Liver (tissue), 9 donors: Measurements from ENCODE around the gene TMC2. TPM values are rescaled to one million over a fixed set of nuclear protein-coding genes. Genes with fewer than 3 reads are reported as not detected.

ENCODE experiments used
- DNase-seq: peaks from one replicate; pipeline ENCODE4 v3.0.0-alpha.2; 2017; ENCODE audit warnings: low spot score
- H3K27ac ChIP-seq, 2 donors: one replicate each; pipeline ENCODE4 v1.7.0; 2013; ENCODE audit warnings: inconsistent platforms in 2 of 2, low read length in 2 of 2, control low read depth in 1 of 2, low read depth in 1 of 2, mild to moderate bottlenecking in 1 of 2
- H3K27me3 ChIP-seq, 4 donors: one replicate each; pipeline versions ENCODE4 v1.6.1 to v1.7.0; 2013; ENCODE audit warnings: low read length in 3 of 4, inconsistent platforms in 1 of 4, mild to moderate bottlenecking in 1 of 4, moderate library complexity in 1 of 4; ENCODE audit not compliant: control insufficient read depth in 4 of 4, insufficient read depth in 4 of 4
- H3K36me3 ChIP-seq, 4 donors: one replicate each; pipeline versions ENCODE4 v1.6.1 to v1.7.0; 2013; ENCODE audit warnings: low read length in 3 of 4, mild to moderate bottlenecking in 3 of 4, low read depth in 1 of 4, moderate library complexity in 1 of 4; ENCODE audit not compliant: control insufficient read depth in 4 of 4, insufficient read depth in 3 of 4
- H3K4me1 ChIP-seq, 4 donors: one replicate each; pipeline versions ENCODE4 v1.6.1 to v1.7.0; 2013; ENCODE audit warnings: low read length in 3 of 4, mild to moderate bottlenecking in 3 of 4, moderate library complexity in 1 of 4; ENCODE audit not compliant: control insufficient read depth in 4 of 4, insufficient read depth in 4 of 4
- H3K4me3 ChIP-seq, 3 donors: one replicate each; pipeline versions ENCODE4 v1.6.1 to v1.7.0; 2013; ENCODE audit warnings: low read length in 3 of 3, control low read depth in 1 of 3, low read depth in 1 of 3, mild to moderate bottlenecking in 1 of 3
- H3K9ac ChIP-seq, 2 donors: one replicate each; pipeline ENCODE4 v1.7.0; 2013; ENCODE audit warnings: low read length in 2 of 2, mild to moderate bottlenecking in 2 of 2, moderate library complexity in 2 of 2, control low read depth in 1 of 2, low read depth in 1 of 2
- H3K9me3 ChIP-seq, 4 donors: one replicate each; pipeline versions ENCODE4 v1.6.1 to v1.7.0; 2013; ENCODE audit warnings: low read length in 3 of 4; ENCODE audit not compliant: control insufficient read depth in 4 of 4
- ATF3 ChIP-seq: IDR thresholded peaks from 2 replicates; pipeline ENCODE4 v1.6.1; 2016; ENCODE audit warnings: antibody characterized with exemption
- EGR1 ChIP-seq, 2 donors: IDR thresholded peaks; 2 replicates each; pipeline ENCODE4 v1.6.1; 2016 to 2018; ENCODE audit warnings: antibody characterized with exemption in 2 of 2, low read depth in 2 of 2
- FOXA1 ChIP-seq: IDR thresholded peaks from 2 replicates; pipeline ENCODE4 v1.6.1; 2016; ENCODE audit warnings: antibody characterized with exemption
- FOXA2 ChIP-seq: IDR thresholded peaks from 2 replicates; pipeline ENCODE4 v1.6.1; 2016; ENCODE audit warnings: antibody characterized with exemption
- GABPA ChIP-seq, 2 donors: IDR thresholded peaks in 1 of 2; conservative IDR thresholded peaks in 1 of 2; 2 replicates each; pipeline ENCODE4 v1.6.1; 2016; ENCODE audit warnings: antibody characterized with exemption in 2 of 2, mild to moderate bottlenecking in 1 of 2, moderate library complexity in 1 of 2
- JUND ChIP-seq, 2 donors: IDR thresholded peaks; 2 replicates each; pipeline ENCODE4 v1.6.1; 2016; ENCODE audit warnings: antibody characterized with exemption in 2 of 2
- MAX ChIP-seq: IDR thresholded peaks from 2 replicates; pipeline ENCODE4 v1.6.1; 2016; ENCODE audit warnings: antibody characterized with exemption
- NR2F2 ChIP-seq: IDR thresholded peaks from 2 replicates; pipeline ENCODE4 v1.6.1; 2016; ENCODE audit warnings: antibody characterized with exemption
- RAD21 ChIP-seq, 2 donors: IDR thresholded peaks; 2 replicates each; pipeline ENCODE4 v1.6.1; 2016; ENCODE audit warnings: antibody characterized with exemption in 2 of 2, mild to moderate bottlenecking in 2 of 2
- REST ChIP-seq: IDR thresholded peaks from 2 replicates; pipeline ENCODE4 v1.6.1; 2016; ENCODE audit warnings: antibody characterized with exemption, mild to moderate bottlenecking
- RXRA ChIP-seq, 2 donors: IDR thresholded peaks; 2 replicates each; pipeline ENCODE4 v1.6.1; 2017 to 2018; ENCODE audit warnings: antibody characterized with exemption in 2 of 2, mild to moderate bottlenecking in 1 of 2
- SP1 ChIP-seq: IDR thresholded peaks from 2 replicates; pipeline ENCODE4 v1.6.1; 2018; ENCODE audit warnings: antibody characterized with exemption, mild to moderate bottlenecking
- TAF1 ChIP-seq: conservative IDR thresholded peaks from 2 replicates; pipeline ENCODE4 v1.6.1; 2016; ENCODE audit warnings: antibody characterized with exemption, mild to moderate bottlenecking
- YY1 ChIP-seq: IDR thresholded peaks from 2 replicates; pipeline ENCODE4 v1.6.1; 2016; ENCODE audit warnings: antibody characterized with exemption, mild to moderate bottlenecking
- ZBTB33 ChIP-seq: IDR thresholded peaks from 2 replicates; pipeline ENCODE4 v1.6.1; 2016; ENCODE audit warnings: antibody characterized with exemption
- WGBS: extraction: QIAGEN DNeasy Blood & Tissue Kit; methylation state at CpG from one replicate; pipeline ENCODE4 v1.1.7; 2013; 5-methylcytosine and 5-hydroxymethylcytosine counted together
- polyA plus RNA-seq, 2 donors: library from polyadenylated mRNA; stranded (reverse) in 1 of 2; unstranded in 1 of 2; fragments of 200-250 nt in 1 of 2; fragments of >200 nt in 1 of 2; fragmentation: Nextera tagmentation in 1 of 2; extraction: Ambion mirVana in 1 of 2; gene quantifications; one replicate each; pipeline versions ENCODE4 v1.2.1 to v1.2.3, GENCODE V29; 2013 to 2015
- total RNA-seq, 2 donors: library from RNA; depleted of rRNA; stranded (reverse); fragments of >200 nt; gene quantifications; one replicate each; pipeline ENCODE4 v1.2.3, GENCODE V29; 2014
- TF ChIP-seq, protein P1 (sequence below): fragments of 150-350 bp; IDR thresholded peaks from 2 replicates; pipeline ENCODE4 v1.5.1; 2017; ENCODE audit warnings: improper control_type of control experiment, low read depth, low read length; ENCODE audit not compliant: missing input control
- donor health status: healthy.
- donor health status: healthy.
- donor health status: healthy.
- donor health status: healthy.
- donor health status: healthy.

TMC2 gene
- total and polyA plus RNA-seq, 4 donors: not detected

GRCh38 chr20:2527762-2528161 is 8.6 kb upstream of the TMC2 start:
- Histone ChIP-seq H3K4me1 (peaks cover 0 to 10% (median 2%) of the 10 kb centered on the region in 4 donors), H3K9ac (no peak overlapping the region), H3K4me3 (no peak overlapping the region), H3K27ac (no peak overlapping the region), H3K9me3 (no peaks in the 10 kb centered on the region), H3K27me3 (no peaks in the 10 kb centered on the region), H3K36me3 (no peaks in the 10 kb centered on the region)
- 85% methylated on average over 6 of the region's 6 CpGs for WGBS
- no peak for DNase-seq
- TF ChIP-seq FOXA2: no peak
- no peak for TF ChIP-seq RAD21 (IDR thresholded peaks at IDR 0.05)
- no peak for TF ChIP-seq RXRA (IDR thresholded peaks at IDR 0.05)
- no peak for TF ChIP-seq JUND (IDR thresholded peaks at IDR 0.05)
- no peak for TF ChIP-seq YY1
- TF ChIP-seq EGR1 (IDR thresholded peaks at IDR 0.05; ENCODE audit: low read depth in 2 of 2): no peak
- TF ChIP-seq, protein P1, sequence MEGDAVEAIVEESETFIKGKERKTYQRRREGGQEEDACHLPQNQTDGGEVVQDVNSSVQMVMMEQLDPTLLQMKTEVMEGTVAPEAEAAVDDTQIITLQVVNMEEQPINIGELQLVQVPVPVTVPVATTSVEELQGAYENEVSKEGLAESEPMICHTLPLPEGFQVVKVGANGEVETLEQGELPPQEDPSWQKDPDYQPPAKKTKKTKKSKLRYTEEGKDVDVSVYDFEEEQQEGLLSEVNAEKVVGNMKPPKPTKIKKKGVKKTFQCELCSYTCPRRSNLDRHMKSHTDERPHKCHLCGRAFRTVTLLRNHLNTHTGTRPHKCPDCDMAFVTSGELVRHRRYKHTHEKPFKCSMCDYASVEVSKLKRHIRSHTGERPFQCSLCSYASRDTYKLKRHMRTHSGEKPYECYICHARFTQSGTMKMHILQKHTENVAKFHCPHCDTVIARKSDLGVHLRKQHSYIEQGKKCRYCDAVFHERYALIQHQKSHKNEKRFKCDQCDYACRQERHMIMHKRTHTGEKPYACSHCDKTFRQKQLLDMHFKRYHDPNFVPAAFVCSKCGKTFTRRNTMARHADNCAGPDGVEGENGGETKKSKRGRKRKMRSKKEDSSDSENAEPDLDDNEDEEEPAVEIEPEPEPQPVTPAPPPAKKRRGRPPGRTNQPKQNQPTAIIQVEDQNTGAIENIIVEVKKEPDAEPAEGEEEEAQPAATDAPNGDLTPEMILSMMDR: no peak
- no peak for TF ChIP-seq ZBTB33
- TF ChIP-seq ATF3: no peak
- TF ChIP-seq SP1: no peak
- no peak for TF ChIP-seq REST
- no peak for TF ChIP-seq NR2F2
- TF ChIP-seq FOXA1: no peak
- TF ChIP-seq TAF1: no peak
- TF ChIP-seq GABPA (IDR thresholded peaks at IDR 0.05 in 1 of 2, conservative IDR thresholded peaks at IDR 0.05 in 1 of 2): no peak

DNA sequence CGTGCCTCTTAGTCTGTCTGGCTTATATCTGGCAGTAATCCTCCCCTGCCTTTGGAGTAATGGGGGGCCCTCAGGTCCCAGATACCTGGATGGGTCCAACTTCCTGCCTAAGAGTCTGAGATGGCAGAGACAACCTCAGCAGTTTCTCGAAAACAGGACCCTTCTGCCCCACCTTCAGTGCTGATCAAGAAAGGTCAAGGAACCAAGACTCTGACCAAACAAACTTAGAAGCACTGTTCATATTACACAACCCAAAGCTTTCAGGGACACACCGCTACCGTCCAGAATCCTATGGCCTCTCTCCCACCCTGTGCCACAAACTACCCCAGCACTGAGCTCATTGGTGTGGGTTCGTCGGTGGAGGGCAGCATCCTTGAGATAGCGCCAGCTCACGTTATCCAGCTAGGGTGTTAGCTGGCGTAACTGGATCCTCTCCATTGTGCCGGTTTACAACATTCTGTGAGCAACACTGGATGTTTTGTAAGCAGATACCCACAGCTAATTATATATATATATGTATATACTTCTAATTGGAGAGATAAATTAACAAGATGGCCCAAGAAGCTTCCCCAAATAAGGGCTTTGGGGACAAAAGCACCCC is 7.6 kb upstream of the TMC2 start:
- TF ChIP-seq ZBTB33 (no peak), EGR1 (IDR thresholded peaks at IDR 0.05; ENCODE audit: low read depth in 2 of 2) (no peak), MAX (no peak), RXRA (IDR thresholded peaks at IDR 0.05) (no peak)
- H3K36me3 ChIP-seq: no peaks in the 10 kb centered on the region
- H3K4me3 ChIP-seq: no peak overlapping the region

More for the DNA sequence above, 7.6 kb upstream of the TMC2 start:
- Histone ChIP-seq H3K27me3 (peaks cover 0 to 5% (median 0%) of the 10 kb centered on the region in 4 donors), H3K27ac (no peak overlapping the region), H3K4me1 (peaks cover 0 to 10% (median 2%) of the 10 kb centered on the region in 4 donors), H3K9ac (no peak overlapping the region), H3K9me3 (no peaks in the 10 kb centered on the region)
- 57% methylated on average over 10 of the region's 10 CpGs for WGBS
- DNase-seq: no peak
